HG02943 (cell line): ENCODE results near the gene CD79B.

Experiments
- ATAC-seq: cut with Tn5 transposase; IDR thresholded peaks from one replicate; pipeline ENCODE4 v1.9.1; 2021; ENCODE audit warnings: mild to moderate bottlenecking, low read depth, moderate library complexity; ENCODE audit not compliant: unreplicated experiment

The CD79B gene

GRCh38 chr17:63931981-63932561, at the start of gene CD79B:
TSS of gene CD79B (minus strand) at chr17:63932331. CDS start at chr17:63932261, 70 bp downstream.
- ATAC-seq: no peak

GRCh38 chr17:63978272-63979200, 46.4 kb upstream of the CD79B start:
- no peak for ATAC-seq

GRCh38 chr17:63976702-63977101, 44.6 kb upstream of the CD79B start:
- ATAC-seq: no peak

- no peak for ATAC-seq
Observed at GRCh38 chr17:63975541-63976092, 43.5 kb upstream of the CD79B start.

GRCh38 chr17:63974594-63975192, 42.6 kb upstream of the CD79B start:
- ATAC-seq: no peak

- no peak for ATAC-seq
Observed at GRCh38 chr17:63973930-63974593, 41.9 kb upstream of the CD79B start.

- ATAC-seq: no peak
Observed at GRCh38 chr17:63973247-63973646, 41.1 kb upstream of the CD79B start.

GRCh38 chr17:63972796-63973195, 40.7 kb upstream of the CD79B start, which contains the start of gene SCN4A:
TSS of gene SCN4A (minus strand) at chr17:63972918. CDS start at chr17:63972841, 77 bp downstream.
- ATAC-seq: no peak

GRCh38 chr17:63969278-63969677, 37.1 kb upstream of the CD79B start:
- no peak for ATAC-seq

GRCh38 chr17:63967953-63968352, 35.8 kb upstream of the CD79B start:
- no peak for ATAC-seq

GRCh38 chr17:63966646-63967264, 34.6 kb upstream of the CD79B start:
- ATAC-seq: no peak

GRCh38 chr17:63963123-63963522, 31.0 kb upstream of the CD79B start:
- ATAC-seq: no peak

- no peak for ATAC-seq
Observed at GRCh38 chr17:63962298-63962744, 30.2 kb upstream of the CD79B start.

GRCh38 chr17:63961355-63962212, 29.5 kb upstream of the CD79B start:
- no peak for ATAC-seq

GRCh38 chr17:63960430-63960829, 28.3 kb upstream of the CD79B start:
- no peak for ATAC-seq

GRCh38 chr17:63960006-63960405, 27.9 kb upstream of the CD79B start:
- ATAC-seq: no peak

GRCh38 chr17:63956296-63956920, 24.3 kb upstream of the CD79B start:
- ATAC-seq: no peak

- no peak for ATAC-seq
Observed at GRCh38 chr17:63955791-63956190, 23.7 kb upstream of the CD79B start.

- no peak for ATAC-seq
Observed at GRCh38 chr17:63955232-63955631, 23.1 kb upstream of the CD79B start.
